T-helper 17 cell (primary cell): Measurements from ENCODE around the gene CNGB1. TPM values are rescaled to one million over a fixed set of nuclear protein-coding genes. Genes with fewer than 3 reads are reported as not detected.

Experiments
- ATAC-seq: fragments of 150-1000 bp; cut with Tn5 transposase; 2 replicates; pipeline ENCODE4 v1.10.0; 2021; ENCODE audit warnings: mild to moderate bottlenecking, moderate library complexity
- DNase-seq, 3 donors: peaks; one replicate each; pipeline versions ENCODE4 v3.0.0 to v3.0.0-alpha.2; 2020 to 2021
- H3K9me3 ChIP-seq: one replicate; pipeline ENCODE4 v1.7.0; 2013; ENCODE audit warnings: low read length, mild to moderate bottlenecking; ENCODE audit not compliant: control insufficient read depth, poor library complexity, severe bottlenecking
- H3K27ac Mint-ChIP-seq: one replicate; pipeline ENCODE4 v1.8.0; 2022; ENCODE audit warnings: mild to moderate bottlenecking, moderate library complexity, mixed read lengths
- H3K27me3 Mint-ChIP-seq: one replicate; pipeline ENCODE4 v1.8.0; 2022; ENCODE audit warnings: mixed read lengths
- H3K36me3 Mint-ChIP-seq: one replicate; pipeline ENCODE4 v1.8.0; 2022; ENCODE audit warnings: low read depth, mixed read lengths
- H3K4me1 Mint-ChIP-seq: one replicate; pipeline ENCODE4 v1.8.0; 2022; ENCODE audit warnings: mild to moderate bottlenecking, mixed read lengths
- H3K4me3 Mint-ChIP-seq: one replicate; pipeline ENCODE4 v1.8.0; 2022; ENCODE audit warnings: mild to moderate bottlenecking, moderate library complexity, mixed read lengths
- total RNA-seq, 4 donors: library from RNA in 2 of 4; stranded (reverse) in 2 of 4; gene quantifications; one replicate each; pipeline ENCODE4 v1.2.3 and lab custom pipeline; 2022 to 2026

Gene CNGB1
- total RNA-seq, 2 donors from 2014 or later: not detected

DNA sequence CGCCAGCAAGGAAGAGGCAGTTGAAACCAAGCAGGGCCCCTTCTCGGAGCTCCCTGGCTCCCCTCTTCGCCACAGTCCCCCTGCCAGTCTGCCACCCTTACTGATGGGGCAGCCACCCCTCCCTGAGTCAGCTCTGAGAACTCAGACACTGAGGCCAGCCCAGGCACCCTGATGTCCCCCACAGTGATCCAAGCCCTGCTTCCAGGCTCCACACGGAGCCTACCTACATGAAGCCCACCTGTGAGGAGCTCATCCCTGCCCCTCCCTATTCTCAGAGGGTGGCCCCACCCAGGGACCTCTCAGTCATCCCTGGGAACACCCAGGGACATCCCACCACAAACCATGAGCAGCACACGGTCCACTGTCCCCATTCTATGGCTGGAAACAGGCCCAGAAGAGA is 8.9 kb downstream of the CNGB1 start:
- H3K27ac Mint-ChIP-seq: no peak overlapping the region
- no peaks in the 10 kb centered on the region for H3K9me3 ChIP-seq
- H3K4me3 Mint-ChIP-seq: no peak overlapping the region
- ATAC-seq (no peak), DNase-seq (no peak)
- no peaks in the 10 kb centered on the region for H3K4me1 Mint-ChIP-seq
- H3K27me3 Mint-ChIP-seq: no peaks in the 10 kb centered on the region
- H3K36me3 Mint-ChIP-seq: no peaks in the 10 kb centered on the region

DNA sequence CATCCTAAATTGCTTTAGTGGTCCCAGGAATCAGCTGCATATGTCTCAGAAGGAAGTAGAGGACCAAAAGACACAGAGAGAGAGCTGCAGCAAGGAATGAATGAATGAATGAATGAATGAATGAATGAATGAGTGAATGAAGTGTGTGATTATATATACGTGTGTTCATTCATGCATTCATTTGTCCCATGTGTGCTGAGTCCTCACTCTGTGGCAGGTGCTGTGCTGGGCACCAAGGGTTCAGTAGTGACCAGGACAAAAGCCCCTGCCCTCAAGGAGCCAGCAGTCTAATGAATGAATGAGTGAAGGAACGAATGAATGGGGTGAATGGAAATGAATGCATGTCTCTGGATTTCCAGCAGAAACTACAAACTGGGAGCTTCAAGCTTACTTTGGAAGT is 9.4 kb downstream of the CNGB1 start:
- Mint-ChIP-seq H3K36me3 (no peaks in the 10 kb centered on the region), H3K27me3 (no peaks in the 10 kb centered on the region), H3K4me3 (no peak overlapping the region), H3K27ac (no peak overlapping the region), H3K4me1 (no peaks in the 10 kb centered on the region)
- DNase-seq (no peak), ATAC-seq (no peak)
- H3K9me3 ChIP-seq: no peaks in the 10 kb centered on the region

DNA sequence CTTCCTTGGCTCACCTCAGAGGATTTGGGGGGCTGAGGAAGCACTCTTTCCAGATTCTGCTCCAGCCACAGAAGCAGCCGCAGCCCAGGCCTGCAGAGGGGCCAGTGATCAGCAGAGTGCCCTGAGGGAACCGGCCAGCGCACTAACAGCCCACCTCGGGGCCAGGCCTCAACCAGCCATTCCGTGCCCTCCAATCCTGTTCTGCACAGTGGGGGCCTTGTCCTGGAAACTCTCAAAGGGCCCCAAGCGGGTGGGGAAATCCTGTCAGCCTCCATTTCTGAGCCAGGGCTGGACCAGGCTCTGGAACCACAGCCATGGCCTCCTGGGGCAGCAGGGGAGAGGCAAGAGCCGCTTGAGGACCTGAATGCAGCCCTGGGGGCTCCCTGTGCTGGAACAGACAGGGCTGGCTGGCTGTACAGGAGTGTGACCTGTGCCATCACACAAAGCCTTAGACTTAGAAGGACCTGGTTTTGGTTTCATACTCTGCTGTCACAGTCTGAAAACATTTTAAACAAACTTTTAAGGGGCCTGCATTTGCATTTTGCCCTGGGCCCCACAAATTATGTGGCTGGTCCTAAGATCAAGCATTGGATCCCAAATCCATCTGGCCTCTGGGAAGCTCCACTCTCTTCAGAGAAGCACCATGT is 10.0 kb downstream of the CNGB1 start:
- H3K36me3 Mint-ChIP-seq: no peaks in the 10 kb centered on the region
- H3K9me3 ChIP-seq: no peaks in the 10 kb centered on the region
- no peaks in the 10 kb centered on the region for H3K27me3 Mint-ChIP-seq
- DNase-seq (no peak), ATAC-seq (no peak)
- no peak overlapping the region for H3K4me3 Mint-ChIP-seq
- H3K4me1 Mint-ChIP-seq: no peaks in the 10 kb centered on the region
- H3K27ac Mint-ChIP-seq: no peak overlapping the region

DNA sequence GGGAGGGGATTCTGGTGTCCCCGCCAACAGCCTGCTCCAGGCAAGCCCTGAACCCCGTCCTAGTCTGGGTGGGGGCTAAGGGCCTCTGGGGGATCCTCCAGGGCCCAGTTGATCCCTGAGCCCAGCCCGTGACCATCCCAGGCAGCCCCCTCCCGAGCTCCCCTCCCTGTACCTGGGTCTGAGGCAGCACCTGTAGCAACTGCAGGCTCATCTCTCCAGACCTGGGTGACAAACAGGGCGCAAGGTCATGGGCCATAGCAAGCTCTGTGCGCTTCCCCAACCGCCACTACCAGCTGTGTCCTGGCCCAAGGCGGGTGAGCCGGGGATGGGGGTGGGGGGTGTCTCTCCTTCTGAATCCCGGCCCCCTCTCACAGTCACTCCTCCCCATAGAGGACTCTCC is 10.6 kb downstream of the CNGB1 start:
- Mint-ChIP-seq H3K4me3 (no peak overlapping the region), H3K27me3 (no peaks in the 10 kb centered on the region), H3K27ac (no peak overlapping the region), H3K4me1 (no peaks in the 10 kb centered on the region), H3K36me3 (no peaks in the 10 kb centered on the region)
- H3K9me3 ChIP-seq: no peaks in the 10 kb centered on the region
- ATAC-seq: no peak
- no peak for DNase-seq

DNA sequence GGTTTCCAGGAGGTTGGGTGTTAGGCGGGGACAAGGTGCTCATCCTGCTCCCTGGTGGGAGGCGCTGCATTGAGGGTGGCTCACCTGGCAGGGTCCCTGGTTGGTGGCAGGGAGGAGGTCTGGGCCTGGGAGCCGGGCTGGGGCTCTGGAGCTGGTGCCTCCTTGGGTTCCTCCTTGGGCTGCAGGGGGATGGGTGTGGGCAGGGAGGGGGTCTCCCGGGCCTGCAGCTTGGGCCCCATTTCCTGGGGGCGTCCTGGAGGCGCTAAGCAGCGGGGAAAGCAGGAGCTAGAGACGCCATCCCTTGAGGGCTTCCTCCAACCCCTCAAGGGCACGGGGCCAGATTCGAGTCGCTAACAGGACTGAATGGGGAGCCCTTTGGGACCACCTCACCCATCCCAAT is 11.1 kb downstream of the CNGB1 start:
- no peaks in the 10 kb centered on the region for H3K9me3 ChIP-seq
- no peaks in the 10 kb centered on the region for H3K4me1 Mint-ChIP-seq
- no peaks in the 10 kb centered on the region for H3K27me3 Mint-ChIP-seq
- no peak for ATAC-seq
- H3K4me3 Mint-ChIP-seq: no peak overlapping the region
- H3K36me3 Mint-ChIP-seq: no peaks in the 10 kb centered on the region
- H3K27ac Mint-ChIP-seq: no peak overlapping the region
- no peak for DNase-seq

DNA sequence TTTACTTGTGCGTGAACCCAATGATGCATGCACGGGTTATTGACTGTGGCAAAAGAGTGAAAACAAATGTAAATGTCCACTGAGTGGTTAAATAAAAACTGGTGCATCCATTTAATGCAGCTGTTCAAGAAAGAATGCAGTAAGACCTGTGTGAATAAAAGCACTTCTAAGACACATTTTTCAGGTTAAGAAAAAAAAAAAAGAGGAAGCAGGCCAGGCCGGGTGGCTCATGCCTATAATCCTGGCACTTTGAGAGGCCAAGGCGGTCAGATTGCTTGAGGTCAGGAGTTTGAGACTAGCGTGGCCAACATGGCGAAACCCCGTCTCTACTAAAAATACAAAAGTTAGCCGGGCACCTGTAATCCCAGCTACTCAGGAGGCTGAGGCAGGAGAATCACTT is 11.8 kb downstream of the CNGB1 start:
- DNase-seq (no peak), ATAC-seq (no peak)
- H3K27ac Mint-ChIP-seq: no peak overlapping the region
- H3K4me1 Mint-ChIP-seq: no peaks in the 10 kb centered on the region
- H3K36me3 Mint-ChIP-seq: no peaks in the 10 kb centered on the region
- H3K4me3 Mint-ChIP-seq: no peak overlapping the region
- H3K27me3 Mint-ChIP-seq: no peaks in the 10 kb centered on the region
- no peaks in the 10 kb centered on the region for H3K9me3 ChIP-seq

DNA sequence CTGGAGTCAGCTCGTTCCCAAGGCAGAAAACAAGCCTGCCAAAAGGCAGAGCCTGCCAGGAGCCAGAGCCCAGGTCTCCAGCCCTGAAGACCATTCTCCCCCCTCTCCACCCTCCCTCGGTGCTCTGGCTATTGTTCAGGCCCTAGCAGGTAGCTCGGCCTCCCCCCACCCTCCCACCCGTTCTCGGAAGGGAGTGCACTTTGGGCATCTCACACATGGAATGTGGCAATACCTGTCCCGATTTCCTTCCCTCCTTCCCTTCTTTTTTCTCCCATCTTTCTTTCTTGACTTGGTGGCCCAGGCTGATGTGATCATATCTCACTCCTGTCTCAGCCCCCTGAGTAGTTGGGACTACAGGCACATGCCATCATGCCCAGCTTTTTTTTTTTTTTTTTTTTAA is 12.4 kb downstream of the CNGB1 start:
- no peaks in the 10 kb centered on the region for H3K27me3 Mint-ChIP-seq
- no peaks in the 10 kb centered on the region for H3K4me1 Mint-ChIP-seq
- no peak overlapping the region for H3K27ac Mint-ChIP-seq
- H3K36me3 Mint-ChIP-seq: no peaks in the 10 kb centered on the region
- ATAC-seq (no peak), DNase-seq (no peak)
- H3K4me3 Mint-ChIP-seq: no peak overlapping the region
- no peaks in the 10 kb centered on the region for H3K9me3 ChIP-seq

DNA sequence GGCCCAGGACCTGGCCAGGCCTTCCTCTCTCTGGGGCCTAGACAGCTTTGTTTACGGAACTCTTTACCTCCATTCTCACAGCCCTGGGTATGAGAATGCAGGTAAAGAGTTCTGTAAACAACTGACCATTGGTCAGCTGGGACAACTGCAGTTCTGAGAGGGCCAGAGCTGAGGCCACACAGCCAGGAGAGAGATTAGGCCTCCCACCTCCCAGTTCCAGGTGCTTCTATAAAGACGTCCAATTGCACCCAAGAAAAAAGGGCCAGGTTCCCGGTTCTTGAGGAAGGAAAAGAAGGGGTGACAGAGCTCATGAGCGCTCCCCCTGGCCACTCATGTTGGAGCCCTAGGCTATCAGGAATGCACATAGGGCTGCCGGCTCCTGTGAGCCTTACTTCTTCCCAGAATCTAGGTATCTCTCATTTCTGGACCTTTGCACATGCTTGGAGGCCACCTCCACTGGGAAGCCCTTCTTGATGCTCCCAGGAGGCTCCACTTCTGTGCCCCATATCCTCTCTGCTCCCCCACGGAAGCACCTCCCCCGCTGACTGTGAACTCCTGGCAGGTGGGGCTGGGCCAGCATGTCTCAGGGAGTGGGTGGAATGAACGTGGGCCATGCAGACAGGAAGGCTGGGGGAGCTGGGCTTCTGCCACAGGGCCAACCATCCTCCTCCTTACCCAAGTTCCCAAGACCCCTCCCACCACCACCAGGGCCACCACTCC is 13.1 kb downstream of the CNGB1 start:
- H3K27me3 Mint-ChIP-seq: no peaks in the 10 kb centered on the region
- ATAC-seq: no peak
- H3K36me3 Mint-ChIP-seq: no peaks in the 10 kb centered on the region
- no peak overlapping the region for H3K4me3 Mint-ChIP-seq
- H3K27ac Mint-ChIP-seq: no peak overlapping the region
- no peaks in the 10 kb centered on the region for H3K9me3 ChIP-seq
- DNase-seq: no peak
- H3K4me1 Mint-ChIP-seq: no peaks in the 10 kb centered on the region

DNA sequence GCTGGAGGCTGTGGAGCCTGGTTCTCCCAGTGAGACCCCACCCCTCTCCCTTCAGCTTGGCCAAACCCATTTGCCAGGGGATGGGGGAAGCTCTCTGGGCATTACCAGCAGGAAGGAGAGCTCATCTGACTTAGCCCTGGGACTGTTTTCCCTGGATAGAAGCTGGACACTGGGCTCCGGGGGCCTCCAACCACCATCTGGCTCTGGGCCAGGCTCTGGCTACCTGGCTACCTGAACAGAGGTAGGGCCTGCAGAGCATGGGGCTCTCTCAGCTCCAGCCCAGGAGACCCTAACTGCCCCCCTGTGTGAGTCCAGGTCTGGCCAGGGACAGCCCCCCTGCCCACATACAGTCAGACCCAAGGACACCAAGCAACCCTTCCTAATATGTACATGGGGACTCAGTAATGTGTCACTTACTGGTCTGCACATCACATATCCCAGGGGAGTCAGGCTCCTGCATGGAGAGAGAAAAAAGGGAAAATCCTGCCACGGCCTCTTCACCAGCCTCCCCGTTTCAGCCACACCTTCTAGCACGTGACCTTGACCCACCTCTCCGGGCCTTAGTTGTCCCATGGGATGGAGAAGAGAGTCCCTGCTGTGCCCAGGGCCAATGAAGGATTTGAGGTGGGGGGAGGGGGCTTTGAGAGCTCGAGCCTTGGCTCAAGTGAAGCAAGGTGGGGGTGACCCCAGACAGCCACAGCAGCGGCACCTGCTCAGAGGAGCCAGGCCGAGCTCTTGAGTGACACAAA is 13.8 kb downstream of the CNGB1 start:
- ATAC-seq (no peak), DNase-seq (no peak)
- peaks cover 2% of the 10 kb centered on the region for H3K4me1 Mint-ChIP-seq
- no peaks in the 10 kb centered on the region for H3K36me3 Mint-ChIP-seq
- no peaks in the 10 kb centered on the region for H3K9me3 ChIP-seq
- no peak overlapping the region for H3K4me3 Mint-ChIP-seq
- H3K27me3 Mint-ChIP-seq: no peaks in the 10 kb centered on the region
- H3K27ac Mint-ChIP-seq: no peak overlapping the region

DNA sequence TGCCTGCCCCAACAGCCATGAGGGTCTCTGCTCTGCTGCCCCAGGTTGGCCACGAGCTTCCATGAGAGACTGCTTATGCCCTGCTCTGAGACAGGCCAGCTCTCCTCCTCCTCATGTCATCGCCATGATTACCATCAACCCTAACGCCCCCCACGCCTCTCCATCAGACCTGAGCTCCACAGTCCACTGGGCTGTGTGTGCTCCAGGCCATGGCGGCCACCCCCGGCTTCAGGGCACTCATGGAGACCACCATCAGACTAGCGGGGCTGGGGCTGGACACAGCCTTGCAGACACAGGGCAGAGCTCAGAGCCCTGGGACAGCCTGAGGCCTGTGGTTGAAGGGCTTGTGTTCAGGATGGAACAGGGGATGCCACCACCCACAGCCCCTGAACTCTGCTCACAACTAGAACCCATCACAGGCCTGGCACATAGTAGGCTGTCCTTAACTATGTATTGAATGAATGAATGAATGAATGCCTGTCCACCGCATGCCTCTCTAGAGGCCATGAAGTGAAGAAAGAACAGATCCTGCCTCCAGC is 14.6 kb downstream of the CNGB1 start:
- H3K9me3 ChIP-seq: no peaks in the 10 kb centered on the region
- Mint-ChIP-seq H3K27ac (no peak overlapping the region), H3K36me3 (no peaks in the 10 kb centered on the region), H3K27me3 (peaks cover 4% of the 10 kb centered on the region), H3K4me3 (no peak overlapping the region), H3K4me1 (peaks cover 2% of the 10 kb centered on the region)
- DNase-seq (no peak), ATAC-seq (no peak)

DNA sequence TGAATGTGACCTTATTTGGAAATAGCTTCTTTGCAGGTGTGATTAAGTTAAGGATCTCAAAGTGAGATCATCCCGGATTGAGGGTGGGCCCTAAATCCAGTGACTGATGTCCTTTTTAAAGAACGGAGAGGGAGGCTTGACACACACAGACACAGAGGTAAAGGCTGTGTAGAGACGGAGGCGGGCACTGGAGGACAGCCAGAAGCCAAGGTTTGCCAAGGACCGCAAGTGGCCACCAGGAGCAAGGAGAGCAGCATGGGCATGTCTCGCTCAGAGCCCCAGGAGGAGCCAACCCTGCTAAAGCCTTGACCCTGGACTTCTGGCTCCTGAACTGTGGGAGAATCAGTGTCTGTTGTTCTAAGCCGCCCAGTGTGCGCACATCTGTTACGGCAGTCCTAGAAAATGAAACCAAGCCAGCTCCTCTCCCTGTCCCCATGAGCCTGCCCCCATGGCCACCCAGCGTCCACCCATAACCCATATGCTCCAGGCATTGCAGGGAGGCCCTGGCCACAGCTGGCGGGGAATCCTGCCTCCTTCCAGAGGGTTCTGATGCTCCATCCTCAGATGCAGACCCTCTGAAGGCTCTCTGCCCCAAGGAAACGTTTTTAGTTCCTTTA is 15.2 kb downstream of the CNGB1 start:
- no peaks in the 10 kb centered on the region for H3K9me3 ChIP-seq
- Mint-ChIP-seq H3K4me1 (peaks cover 2% of the 10 kb centered on the region), H3K27ac (no peak overlapping the region), H3K4me3 (no peak overlapping the region), H3K36me3 (no peaks in the 10 kb centered on the region), H3K27me3 (peaks cover 9% of the 10 kb centered on the region)
- ATAC-seq (no peak), DNase-seq (no peak)

DNA sequence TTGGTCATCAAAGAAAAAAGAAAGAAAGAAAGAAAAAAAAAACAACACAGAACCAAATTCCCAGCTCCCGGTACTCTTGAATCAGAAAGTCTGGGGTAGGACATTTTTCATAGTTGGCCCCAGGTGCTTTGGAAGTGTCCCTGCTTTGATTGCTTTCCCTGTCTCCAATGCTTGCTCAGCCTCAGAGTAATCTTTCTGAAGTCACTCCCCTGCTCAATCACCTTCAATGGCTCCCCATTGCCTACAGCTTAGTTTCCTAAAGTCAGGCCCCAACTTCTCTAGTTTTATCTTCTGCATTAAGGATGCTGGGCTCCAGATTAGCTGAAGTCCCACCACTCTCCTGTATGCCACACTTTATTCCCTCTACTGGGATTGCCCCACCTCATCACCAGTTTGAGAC is 17.1 kb downstream of the CNGB1 start:
- DNase-seq: no peak
- no peak for ATAC-seq
- H3K9me3 ChIP-seq: no peaks in the 10 kb centered on the region
- Mint-ChIP-seq H3K27me3 (peaks cover 15% of the 10 kb centered on the region), H3K4me1 (peaks cover 2% of the 10 kb centered on the region), H3K27ac (no peak overlapping the region), H3K4me3 (no peak overlapping the region), H3K36me3 (no peaks in the 10 kb centered on the region)

DNA sequence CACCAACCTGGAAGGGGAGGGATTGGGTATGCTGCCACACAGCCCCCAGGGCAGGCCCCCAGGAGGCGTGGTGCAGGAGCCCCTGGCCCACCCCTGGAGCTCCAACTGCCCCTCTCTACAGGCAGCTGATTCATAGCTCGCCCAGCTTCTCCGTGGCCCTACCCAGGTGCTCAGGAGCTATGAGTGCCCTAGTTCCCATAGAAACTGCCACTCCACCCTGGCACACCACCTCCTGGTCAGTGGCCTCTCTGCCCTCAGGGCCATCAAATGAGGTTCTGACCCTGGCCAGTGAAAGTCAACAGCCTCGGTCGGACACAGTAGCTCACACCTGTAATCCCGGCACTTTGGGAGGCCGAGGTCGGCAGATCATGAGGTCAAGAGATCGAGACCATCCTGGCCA is 18.0 kb downstream of the CNGB1 start:
- no peaks in the 10 kb centered on the region for H3K9me3 ChIP-seq
- Mint-ChIP-seq H3K36me3 (no peaks in the 10 kb centered on the region), H3K27me3 (peaks cover 15% of the 10 kb centered on the region), H3K27ac (no peak overlapping the region), H3K4me3 (no peak overlapping the region), H3K4me1 (peaks cover 2% of the 10 kb centered on the region)
- DNase-seq (no peak), ATAC-seq (no peak)
